ENCODE measurements around the gene SYNM.

The SYNM gene

GRCh38 chr15:99125061-99125891 lies 20.4 kb downstream of the SYNM start:
- DNase-seq = no peak

GRCh38 chr15:99126131-99126588 lies 21.3 kb downstream of the SYNM start:
- no peak for DNase-seq

- no peak for DNase-seq
These were observed 22.1 kb downstream of the SYNM start for GRCh38 chr15:99126930-99127329.

- no peak for DNase-seq
These were observed 22.9 kb downstream of the SYNM start for GRCh38 chr15:99127773-99128172.

- no peak for DNase-seq
These were observed 23.5 kb downstream of the SYNM start for GRCh38 chr15:99128411-99128810.

GRCh38 chr15:99129644-99130043 lies 24.8 kb downstream of the SYNM start:
- DNase-seq = no peak

- DNase-seq = no peak
These were observed 25.4 kb downstream of the SYNM start for GRCh38 chr15:99130314-99130713.

- no peak for DNase-seq
These were observed 26.0 kb downstream of the SYNM start for GRCh38 chr15:99130765-99131440.

GRCh38 chr15:99131441-99132023 lies 26.7 kb downstream of the SYNM start:
- no peak for DNase-seq

GRCh38 chr15:99132122-99132521 lies 27.2 kb downstream of the SYNM start:
- no peak for DNase-seq

GRCh38 chr15:99132634-99133287 lies 27.9 kb downstream of the SYNM start:
- DNase-seq = no peak

- DNase-seq = no peak
These were observed 29.5 kb downstream of the SYNM start for GRCh38 chr15:99134317-99134821.

GRCh38 chr15:99135194-99135593 lies 30.3 kb downstream of the SYNM start:
- DNase-seq = no peak

- no peak for DNase-seq
These were observed 32.2 kb downstream of the SYNM start for GRCh38 chr15:99137111-99137546.

- no peak for DNase-seq
These were observed 33.0 kb downstream of the SYNM start for GRCh38 chr15:99137877-99138276.

GRCh38 chr15:99138491-99138982 lies 33.7 kb downstream of the SYNM start:
- DNase-seq = no peak

- DNase-seq = no peak
These were observed 34.4 kb downstream of the SYNM start for GRCh38 chr15:99139276-99139675.

- DNase-seq = no peak
These were observed 35.7 kb downstream of the SYNM start for GRCh38 chr15:99140590-99140989.

- no peak for DNase-seq
These were observed 37.1 kb downstream of the SYNM start for GRCh38 chr15:99141943-99142342.

GRCh38 chr15:99142562-99142961 lies 37.7 kb downstream of the SYNM start:
- DNase-seq = no peak

GRCh38 chr15:99143242-99143641 lies 38.4 kb downstream of the SYNM start:
- no peak for DNase-seq

- DNase-seq = no peak
These were observed 39.1 kb downstream of the SYNM start for GRCh38 chr15:99143655-99144610.

All from suppressor macrophage treated with lipopolysaccharide for 4 hours (primary cell).